IgD-negative memory B cell (primary cell): ENCODE results near the gene UBE2E2. TPM values are rescaled to one million over a fixed set of nuclear protein-coding genes. Genes with fewer than 3 reads are reported as not detected.
A peak's percentile ranks its signal among the peaks of the same experiment; 100 is the strongest.

Experiments used
- H3K27ac Mint-ChIP-seq, 3 donors: one replicate each; pipeline ENCODE4 v1.8.0; 2020 to 2022; ENCODE audit warnings: mild to moderate bottlenecking in 3 of 3, mixed read lengths in 3 of 3, moderate library complexity in 1 of 3
- H3K27me3 Mint-ChIP-seq: one replicate; pipeline ENCODE4 v1.8.0; 2021; ENCODE audit warnings: mixed read lengths
- H3K36me3 Mint-ChIP-seq: one replicate; pipeline ENCODE4 v1.8.0; 2020; ENCODE audit warnings: mild to moderate bottlenecking, mixed read lengths
- H3K4me1 Mint-ChIP-seq, 3 donors: one replicate each; pipeline ENCODE4 v1.8.0; 2020 to 2022; ENCODE audit warnings: mixed read lengths in 3 of 3, mild to moderate bottlenecking in 1 of 3
- H3K4me3 Mint-ChIP-seq, 4 donors: one replicate each; pipeline ENCODE4 v1.8.0; 2020 to 2022; ENCODE audit warnings: mild to moderate bottlenecking in 4 of 4, mixed read lengths in 4 of 4, moderate library complexity in 3 of 4
- H3K9me3 Mint-ChIP-seq, 3 donors: one replicate each; pipeline ENCODE4 v1.8.0; 2020 to 2021; ENCODE audit warnings: mixed read lengths in 3 of 3, mild to moderate bottlenecking in 1 of 3
- polyA plus RNA-seq: library from polyadenylated mRNA; unstranded; fragments of 300-500 nt; fragmentation: Illumina TruSeq; gene quantifications from one replicate; pipeline ENCODE4 v1.2.3, GENCODE V29; 2021

The UBE2E2 gene
- polyA plus RNA-seq, 1 donor from 2014 or later = 59.8 TPM

DNA sequence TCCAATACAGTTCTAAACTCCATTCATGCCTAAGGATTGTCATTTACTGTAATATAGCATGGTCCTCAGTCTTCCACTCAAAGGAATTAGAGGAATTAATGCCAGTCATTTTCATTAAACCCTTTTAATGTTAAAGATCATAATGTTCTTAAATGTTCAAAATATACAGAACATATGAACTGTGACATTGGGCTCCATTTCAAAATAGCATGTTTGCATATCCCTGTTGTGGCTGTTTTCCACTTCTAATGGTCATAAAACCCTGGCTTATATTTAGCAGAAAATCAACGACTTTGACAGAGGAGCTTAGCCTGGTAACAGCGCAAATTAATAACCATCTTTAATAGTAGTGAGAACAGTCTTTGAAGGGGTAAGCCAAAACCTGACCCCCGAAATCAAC, 260.7 kb downstream of the UBE2E2 start:
- Mint-ChIP-seq H3K27me3 (no peaks in the 10 kb centered on the region), H3K4me3 (no peak overlapping the region), H3K36me3 (peaks cover 8% of the 10 kb centered on the region), H3K9me3 (peaks cover 0 to 17% (median 6%) of the 10 kb centered on the region in 3 donors), H3K4me1 (peaks cover 6 to 11% (median 7%) of the 10 kb centered on the region in 3 donors), H3K27ac (no peak overlapping the region)

DNA sequence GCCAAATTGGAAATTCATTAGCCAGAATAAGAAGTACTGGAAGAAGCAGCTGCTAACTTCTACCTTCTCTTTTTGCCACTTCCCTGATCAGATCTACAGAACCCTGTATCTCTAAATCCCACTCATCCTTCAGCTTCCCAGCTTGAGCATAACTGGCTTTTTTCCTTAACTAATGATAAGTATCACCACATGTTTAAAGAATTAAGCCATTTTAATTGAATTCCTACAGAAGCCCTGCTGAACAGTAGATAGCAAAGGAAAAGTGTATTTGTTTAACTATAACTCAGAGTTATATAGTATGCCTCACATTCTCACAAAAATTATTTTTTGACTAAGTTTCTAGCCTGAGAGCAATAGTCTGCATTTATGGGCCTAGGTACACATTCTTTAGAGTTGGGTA, 262.4 kb downstream of the UBE2E2 start:
- H3K4me3 Mint-ChIP-seq = no peak overlapping the region
- peaks cover 0 to under 1% (median 0%) of the 10 kb centered on the region in 3 donors for H3K4me1 Mint-ChIP-seq
- no peaks in the 10 kb centered on the region for H3K27me3 Mint-ChIP-seq
- no peak overlapping the region for H3K27ac Mint-ChIP-seq
- peaks cover 0 to 17% (median 6%) of the 10 kb centered on the region in 3 donors for H3K9me3 Mint-ChIP-seq
- H3K36me3 Mint-ChIP-seq = peaks cover 8% of the 10 kb centered on the region

DNA sequence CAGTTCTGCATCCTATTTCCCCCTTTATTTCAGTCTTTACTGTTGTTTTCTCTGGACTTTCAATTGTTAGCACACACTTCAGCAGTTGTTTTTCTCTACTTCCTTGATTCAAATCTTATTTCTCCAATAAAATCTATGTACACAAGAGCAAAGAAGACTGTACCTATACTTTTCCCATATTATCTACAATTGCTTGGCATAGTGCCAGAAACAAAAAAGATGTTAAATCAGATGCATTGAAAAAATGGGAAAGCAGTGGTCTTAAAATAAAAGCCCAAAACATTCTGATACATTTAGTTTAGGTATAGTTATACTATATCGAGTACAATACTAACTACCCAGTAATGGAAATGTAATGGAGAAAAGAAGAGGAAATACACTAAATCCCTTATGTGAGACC, 265.1 kb downstream of the UBE2E2 start:
- Mint-ChIP-seq H3K9me3 (peaks cover 0 to 17% (median 6%) of the 10 kb centered on the region in 3 donors), H3K36me3 (peaks cover 9% of the 10 kb centered on the region), H3K4me1 (peaks cover 0 to 4% (median 3%) of the 10 kb centered on the region in 3 donors), H3K27ac (no peak overlapping the region), H3K4me3 (no peak overlapping the region), H3K27me3 (no peaks in the 10 kb centered on the region)

- Mint-ChIP-seq H3K36me3 (peaks cover 10% of the 10 kb centered on the region), H3K4me3 (peak overlapping the region in 2 of 4 donors; percentile 61), H3K4me1 (peaks cover 11 to 13% (median 13%) of the 10 kb centered on the region in 3 donors), H3K9me3 (peaks cover 0 to 7% (median 6%) of the 10 kb centered on the region in 3 donors), H3K27me3 (no peaks in the 10 kb centered on the region), H3K27ac (no peak overlapping the region)
These were observed 271.6 kb downstream of the UBE2E2 start for GRCh38 chr3:23474580-23475357.

DNA sequence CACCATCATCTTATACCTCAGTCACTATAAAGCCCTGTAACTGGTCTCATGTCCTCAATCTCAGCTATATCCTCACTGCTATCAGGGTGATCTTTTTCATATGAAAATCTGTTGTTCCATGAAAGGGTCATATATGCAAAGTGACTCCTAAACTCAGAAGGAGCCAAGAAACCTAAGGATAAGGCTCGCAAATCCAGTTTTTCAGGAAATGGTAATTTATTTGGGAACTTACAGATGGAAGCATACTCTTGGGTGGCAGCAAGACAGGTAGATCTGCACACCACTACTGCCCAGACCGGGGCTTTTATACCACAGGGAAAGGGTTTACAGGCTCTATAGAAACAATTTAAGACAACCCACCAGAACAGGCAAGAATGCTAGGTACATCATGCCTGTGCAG, 272.3 kb downstream of the UBE2E2 start:
- Mint-ChIP-seq H3K4me1 (peaks cover 11 to 13% (median 13%) of the 10 kb centered on the region in 3 donors), H3K27me3 (no peaks in the 10 kb centered on the region), H3K36me3 (peaks cover 10% of the 10 kb centered on the region), H3K27ac (no peak overlapping the region), H3K9me3 (peaks cover 0 to 7% (median 6%) of the 10 kb centered on the region in 3 donors), H3K4me3 (no peak overlapping the region)

- no peak overlapping the region for H3K27ac Mint-ChIP-seq
- H3K4me1 Mint-ChIP-seq = peaks cover 9 to 16% (median 13%) of the 10 kb centered on the region in 3 donors
- no peak overlapping the region for H3K4me3 Mint-ChIP-seq
These were observed 275.9 kb downstream of the UBE2E2 start for GRCh38 chr3:23479026-23479425.

DNA sequence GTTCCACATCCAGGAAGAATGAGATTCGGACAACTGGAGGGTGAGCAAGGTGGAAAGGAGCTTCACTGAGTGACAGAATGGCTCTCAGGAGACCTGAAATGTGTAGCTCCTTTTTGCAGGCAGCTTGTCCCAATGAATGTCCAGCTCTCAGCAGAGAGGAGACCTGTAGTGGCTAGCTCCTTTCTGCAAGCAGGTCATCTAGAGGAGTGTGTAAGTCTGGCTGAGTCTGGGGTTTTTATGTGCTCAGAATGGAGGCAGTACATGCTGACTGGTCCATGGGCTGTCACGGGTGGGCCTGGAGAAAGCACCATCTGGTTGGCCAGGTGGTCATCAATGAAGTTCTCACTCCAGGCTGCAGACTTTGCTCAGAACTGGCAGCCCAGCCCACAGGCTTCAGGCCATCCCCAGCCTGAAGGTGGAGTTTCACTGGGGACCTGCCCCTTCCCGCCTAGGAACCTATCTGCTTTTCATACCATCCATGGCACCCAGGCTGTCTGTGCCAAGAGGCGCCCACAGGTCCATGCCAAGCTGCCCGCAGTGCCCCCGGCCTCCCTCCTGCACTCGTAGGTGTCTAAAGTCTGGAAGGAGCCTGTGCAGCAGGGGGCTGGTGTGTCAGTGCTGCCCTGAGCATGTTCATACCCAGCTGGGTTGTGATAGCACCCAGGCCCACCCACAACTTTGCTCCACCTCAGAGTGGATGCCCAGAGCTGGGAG, 276.6 kb downstream of the UBE2E2 start:
- peaks cover 2 to 13% (median 10%) of the 10 kb centered on the region in 3 donors for H3K9me3 Mint-ChIP-seq

More at GRCh38 chr3:23479026-23479425, 275.9 kb downstream of the UBE2E2 start:
- Mint-ChIP-seq H3K36me3 (peaks cover 14% of the 10 kb centered on the region), H3K27me3 (no peaks in the 10 kb centered on the region), H3K9me3 (peaks cover 2 to 7% (median 7%) of the 10 kb centered on the region in 3 donors)

DNA sequence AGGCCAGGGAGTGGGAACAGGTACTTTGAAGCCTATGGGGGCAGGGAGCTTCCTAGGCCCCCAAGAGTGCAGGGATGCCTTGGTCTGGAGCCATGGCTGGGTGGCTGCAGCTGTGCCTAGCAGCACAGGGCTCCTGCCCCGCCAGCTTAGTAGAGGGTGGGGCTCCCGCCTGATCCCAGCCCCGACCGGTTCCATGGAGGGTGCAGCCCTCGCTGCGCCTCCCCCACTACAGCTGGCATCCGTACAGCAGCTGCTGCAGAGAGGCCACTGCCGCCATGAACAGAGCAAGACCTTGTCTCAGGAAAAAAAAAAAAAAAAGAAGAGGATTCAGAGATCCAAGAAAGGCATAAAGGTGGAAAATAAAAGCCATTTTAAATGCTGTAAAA, 277.2 kb downstream of the UBE2E2 start:
- Mint-ChIP-seq H3K27me3 (no peaks in the 10 kb centered on the region), H3K27ac (no peak overlapping the region), H3K36me3 (peaks cover 14% of the 10 kb centered on the region), H3K4me3 (no peak overlapping the region), H3K4me1 (peaks cover 1 to 6% (median 5%) of the 10 kb centered on the region in 3 donors), H3K9me3 (peaks cover 3 to 13% (median 11%) of the 10 kb centered on the region in 3 donors)

More for the DNA sequence above, 276.6 kb downstream of the UBE2E2 start:
- Mint-ChIP-seq H3K36me3 (peaks cover 14% of the 10 kb centered on the region), H3K27ac (no peak overlapping the region), H3K4me1 (peaks cover 7 to 11% (median 8%) of the 10 kb centered on the region in 3 donors), H3K27me3 (no peaks in the 10 kb centered on the region), H3K4me3 (no peak overlapping the region)

GRCh38 chr3:23481011-23481615, 278.0 kb downstream of the UBE2E2 start:
- peaks cover 11% of the 10 kb centered on the region for H3K36me3 Mint-ChIP-seq
- no peaks in the 10 kb centered on the region for H3K27me3 Mint-ChIP-seq
- peaks cover 7 to 13% (median 11%) of the 10 kb centered on the region in 3 donors for H3K9me3 Mint-ChIP-seq
- H3K27ac Mint-ChIP-seq = no peak overlapping the region
- peaks cover 0 to 5% (median 3%) of the 10 kb centered on the region in 3 donors for H3K4me1 Mint-ChIP-seq
- no peak overlapping the region for H3K4me3 Mint-ChIP-seq

DNA sequence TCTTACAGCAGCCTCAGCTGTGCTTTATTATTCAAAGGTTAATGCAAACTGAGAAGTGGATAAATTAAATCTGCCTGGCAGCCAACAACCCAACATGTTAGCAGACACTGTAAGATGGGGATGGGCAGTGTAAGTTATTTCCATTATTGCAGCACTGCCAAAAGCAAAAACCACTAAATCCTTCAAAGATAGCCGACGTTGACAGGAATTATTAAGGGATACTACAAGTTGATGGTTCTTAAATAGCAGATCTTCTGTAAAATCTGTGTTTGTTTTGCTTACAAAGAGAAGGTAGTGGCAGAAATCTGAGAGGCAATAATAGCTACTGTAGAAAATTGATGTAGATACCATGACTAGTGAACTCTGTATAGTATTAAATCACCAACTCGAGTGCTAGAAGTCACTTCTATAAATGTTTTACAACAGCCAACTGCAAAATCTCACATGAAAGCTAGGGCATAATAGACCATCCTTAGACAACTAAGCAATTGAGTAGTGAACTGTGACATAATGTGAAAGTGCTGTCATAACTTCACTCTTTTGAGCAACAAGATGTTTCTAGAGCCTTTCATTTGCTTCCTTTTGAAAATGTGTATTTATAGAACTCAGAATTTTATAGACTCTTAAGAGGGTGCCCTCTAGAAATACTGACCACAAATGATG, 278.6 kb downstream of the UBE2E2 start:
- H3K36me3 Mint-ChIP-seq = peaks cover 11% of the 10 kb centered on the region
- peaks cover 0 to 5% (median 3%) of the 10 kb centered on the region in 3 donors for H3K4me1 Mint-ChIP-seq
- no peaks in the 10 kb centered on the region for H3K27me3 Mint-ChIP-seq
- no peak overlapping the region for H3K4me3 Mint-ChIP-seq
- H3K9me3 Mint-ChIP-seq = peaks cover 7 to 13% (median 10%) of the 10 kb centered on the region in 3 donors
- no peak overlapping the region for H3K27ac Mint-ChIP-seq

DNA sequence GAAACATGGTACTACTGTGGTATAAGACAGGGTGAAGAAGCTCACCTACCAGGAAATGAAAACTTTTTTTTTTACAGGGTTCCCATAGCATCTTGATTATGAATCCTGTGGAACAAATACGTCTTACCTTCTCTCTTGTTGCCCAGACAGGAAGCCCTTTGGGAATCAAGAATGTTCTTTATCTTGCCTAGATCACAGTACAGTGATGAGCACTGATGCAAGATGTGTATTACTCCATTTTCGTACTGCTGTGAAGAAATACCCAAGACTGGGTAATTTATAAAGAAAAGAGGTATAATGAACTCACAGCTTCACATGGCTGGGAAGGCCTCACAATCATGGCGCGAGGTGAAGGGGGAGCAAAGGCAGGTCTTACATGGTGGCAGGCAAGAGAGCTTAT, 281.3 kb downstream of the UBE2E2 start:
- H3K27me3 Mint-ChIP-seq = no peaks in the 10 kb centered on the region
- H3K36me3 Mint-ChIP-seq = peaks cover 8% of the 10 kb centered on the region
- peaks cover 7 to 8% (median 8%) of the 10 kb centered on the region in 3 donors for H3K9me3 Mint-ChIP-seq
- H3K27ac Mint-ChIP-seq = no peak overlapping the region
- H3K4me1 Mint-ChIP-seq = peaks cover 0 to 8% (median 5%) of the 10 kb centered on the region in 3 donors
- H3K4me3 Mint-ChIP-seq = peak overlapping the region in 2 of 4 donors; percentile 6 to 19

DNA sequence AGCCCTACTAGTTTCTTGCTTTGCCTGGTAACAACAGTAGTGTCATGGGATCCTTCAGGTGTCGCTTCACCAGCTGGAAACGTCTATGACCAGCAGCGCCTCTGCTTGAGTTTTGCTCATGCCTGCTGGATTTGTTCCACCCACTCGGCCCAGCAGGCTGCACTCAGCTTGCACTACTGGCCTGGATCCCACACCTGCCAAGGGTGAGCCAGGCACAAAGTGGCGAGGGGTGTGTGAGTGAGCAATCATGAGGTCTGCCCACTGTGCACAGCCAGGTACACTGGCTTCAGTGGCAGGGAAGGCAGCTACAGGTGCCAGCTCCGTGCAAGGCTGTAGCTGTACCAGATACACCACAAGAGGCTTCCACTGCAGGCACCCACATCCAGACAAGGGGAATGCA, 282.8 kb downstream of the UBE2E2 start:
- Mint-ChIP-seq H3K4me1 (peaks cover 0 to 10% (median 7%) of the 10 kb centered on the region in 3 donors), H3K36me3 (peaks cover 8% of the 10 kb centered on the region), H3K9me3 (peaks cover 5 to 8% (median 8%) of the 10 kb centered on the region in 3 donors), H3K27ac (peak overlapping the region in 1 of 3 donors; percentile 15), H3K4me3 (no peak overlapping the region), H3K27me3 (no peaks in the 10 kb centered on the region)

DNA sequence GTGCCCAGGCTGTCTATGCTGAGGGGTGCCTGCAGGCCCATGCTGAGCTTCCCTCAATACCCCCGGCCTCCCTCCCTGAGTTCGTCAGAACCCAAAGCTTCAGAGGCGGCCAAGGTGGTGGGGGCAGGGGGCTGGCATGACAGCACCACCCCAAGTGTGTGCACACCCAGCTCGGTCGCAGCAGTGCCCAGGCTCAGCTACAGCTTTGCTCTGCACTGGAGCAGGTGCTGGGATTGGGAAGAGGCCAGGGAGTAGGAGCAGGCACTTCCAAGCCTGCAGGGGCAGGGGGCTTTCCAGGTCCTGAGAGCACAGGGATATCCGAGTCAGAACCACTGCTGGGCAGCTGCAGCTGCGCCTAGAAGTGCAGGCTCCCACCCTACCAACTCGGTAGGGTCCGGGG, 283.9 kb downstream of the UBE2E2 start:
- no peak overlapping the region for H3K4me3 Mint-ChIP-seq
- peaks cover 0 to 4% (median 4%) of the 10 kb centered on the region in 3 donors for H3K4me1 Mint-ChIP-seq
- peaks cover 5 to 8% (median 8%) of the 10 kb centered on the region in 3 donors for H3K9me3 Mint-ChIP-seq
- no peaks in the 10 kb centered on the region for H3K27me3 Mint-ChIP-seq
- no peak overlapping the region for H3K27ac Mint-ChIP-seq
- peaks cover 8% of the 10 kb centered on the region for H3K36me3 Mint-ChIP-seq

GRCh38 chr3:23488618-23489017, 285.5 kb downstream of the UBE2E2 start:
- Mint-ChIP-seq H3K4me3 (no peak overlapping the region), H3K36me3 (peaks cover 5% of the 10 kb centered on the region)

More at GRCh38 chr3:23488618-23489017, 285.5 kb downstream of the UBE2E2 start:
- Mint-ChIP-seq H3K27ac (peak overlapping the region in 1 of 3 donors; percentile 27), H3K27me3 (no peaks in the 10 kb centered on the region), H3K9me3 (peaks cover 5 to 8% (median 8%) of the 10 kb centered on the region in 3 donors), H3K4me1 (peaks cover 3 to 4% (median 4%) of the 10 kb centered on the region in 3 donors)
